Sigmoid colon (tissue), 7 donors: Measurements from ENCODE around the gene THAP10. TPM values are rescaled to one million over a fixed set of nuclear protein-coding genes. Genes with fewer than 3 reads are reported as not detected.

Experiments used
- DNase-seq: peaks from one replicate; pipeline ENCODE4 v3.0.0-alpha.2; 2019
- H3K27ac ChIP-seq, 4 donors: fragments of 200-600 bp; sonication (generic); one replicate each; pipeline ENCODE4 v1.5.1; 2016 to 2019; ENCODE audit warnings: mild to moderate bottlenecking in 1 of 4
- H3K27me3 ChIP-seq, 3 donors: fragments of 200-600 bp; sonication (generic); one replicate each; pipeline ENCODE4 v1.5.1; 2019; ENCODE audit warnings: mild to moderate bottlenecking in 1 of 3
- H3K36me3 ChIP-seq, 4 donors: fragments of 200-600 bp; sonication (generic); one replicate each; pipeline ENCODE4 v1.5.1; 2016 to 2019
- H3K4me1 ChIP-seq, 4 donors: fragments of 200-600 bp; sonication (generic); one replicate each; pipeline ENCODE4 v1.5.1; 2017 to 2019
- H3K4me3 ChIP-seq, 4 donors: fragments of 200-600 bp; sonication (generic); one replicate each; pipeline ENCODE4 v1.5.1; 2017 to 2019; ENCODE audit warnings: mild to moderate bottlenecking in 2 of 4, moderate library complexity in 1 of 4
- H3K9me3 ChIP-seq, 4 donors: fragments of 200-600 bp in 3 of 4; sonication (generic) in 3 of 4; one replicate each; pipeline versions ENCODE4 v1.5.1 to v1.6.1; 2013 to 2019
- CTCF ChIP-seq, 4 experiments: fragments of 450-650 bp in 3 of 4; fragments of 200-600 bp in 1 of 4; IDR thresholded peaks; one replicate each; pipeline ENCODE4 v1.5.1; 2016 to 2019; ENCODE audit warnings: antibody characterized with exemption in 4 of 4, mild to moderate bottlenecking in 3 of 4, moderate library complexity in 2 of 4
- EP300 ChIP-seq, 4 donors: sonication (generic); formaldehyde crosslinking; IDR thresholded peaks; one replicate each; pipeline ENCODE4 v1.6.1; 2017; ENCODE audit warnings: antibody characterized with exemption in 4 of 4
- POLR2A ChIP-seq, 2 donors: fragments of 450-650 bp; IDR thresholded peaks; one replicate each; pipeline ENCODE4 v1.6.1; 2016; ENCODE audit warnings: antibody characterized with exemption in 2 of 2, mild to moderate bottlenecking in 2 of 2, moderate library complexity in 2 of 2
- POLR2AphosphoS5 ChIP-seq, 4 donors: sonication (generic); formaldehyde crosslinking; IDR thresholded peaks; one replicate each; pipeline ENCODE4 v1.6.1; 2017; ENCODE audit warnings: antibody characterized with exemption in 4 of 4
- WGBS, 2 donors: extraction: QIAGEN DNeasy Blood & Tissue Kit; methylation state at CpG; one replicate each; pipeline ENCODE4 v1.1.7; 2013; 5-methylcytosine and 5-hydroxymethylcytosine counted together
- intact Hi-C: fragments of 100-400 bp; cut with DNase I; formaldehyde crosslinking; loops from one replicate; pipeline ENCODE4 v1.15.1; 2023
- polyA plus RNA-seq, 3 donors: library from polyadenylated mRNA; stranded (reverse); fragments of 200-250 nt; gene quantifications; one replicate each; pipeline ENCODE4 v1.2.3, GENCODE V29; 2013
- total RNA-seq, 4 donors: library from RNA; depleted of rRNA; stranded (reverse); fragments of >200 nt; gene quantifications; one replicate each; pipeline ENCODE4 v1.1.0, GENCODE V29; 2016
- donor health status: healthy with polysubstance abuse.
- donor health status: Bipolar disorder and iron deficiency.
- donor health status: healthy.

The THAP10 gene
- total and polyA plus RNA-seq, 7 donors: 1.1 to 3.6 (median 2.5) TPM

GRCh38 chr15:70853973-70854665, 38.1 kb downstream of the THAP10 start, which contains the start of gene LARP6:
TSS of gene LARP6 (minus strand) at chr15:70854157. CDS start at chr15:70854088, 69 bp downstream.
- 1% methylated on average over 78 of the region's 78 CpGs for WGBS, 2 donors
- Histone ChIP-seq H3K27me3 (no peaks in the 10 kb centered on the region), H3K4me3 (peak within 1 kb of the TSS; percentile 68 to 87 (median 80)), H3K4me1 (peaks cover 0 to 34% (median 23%) of the 10 kb centered on the region in 4 donors), H3K36me3 (peaks cover 0 to 8% (median 0%) of the 10 kb centered on the region in 4 donors), H3K27ac (peak within 1 kb of the TSS; percentile 79 to 90 (median 88)), H3K9me3 (no peaks in the 10 kb centered on the region)
- peak in 1 of 2 donors; percentile 28 for TF ChIP-seq POLR2A (IDR thresholded peaks at IDR 0.05)
- TF ChIP-seq EP300 (IDR thresholded peaks at IDR 0.05): no peak
- peak in 2 of 4 donors; percentile 58 to 70 for TF ChIP-seq POLR2AphosphoS5 (IDR thresholded peaks at IDR 0.05)
- TF ChIP-seq CTCF (IDR thresholded peaks at IDR 0.05): no peak
- peak; percentile 73 for DNase-seq
- intact Hi-C loops: loop anchor here (5.0 kb wide), 1 partner anchor 38 kb away; the partner anchor contains the start of genes LRRC49 and THAP10

GRCh38 chr15:70853318-70853972, 38.8 kb downstream of the THAP10 start:
- H3K27me3 ChIP-seq: no peaks in the 10 kb centered on the region
- H3K36me3 ChIP-seq: peaks cover 0 to 8% (median 0%) of the 10 kb centered on the region in 4 donors
- peaks cover 0 to 34% (median 23%) of the 10 kb centered on the region in 4 donors for H3K4me1 ChIP-seq
- H3K9me3 ChIP-seq: no peaks in the 10 kb centered on the region
- whole genome bisulfite sequencing, 2 donors: 11 to 16% methylated on average over 54 of the region's 54 CpGs
- intact Hi-C loops: loop anchor here (5.0 kb wide), 1 partner anchor 39 kb away; the partner anchor contains the start of genes LRRC49 and THAP10
- peak overlapping the region; percentile 79 to 90 (median 88) for H3K27ac ChIP-seq
- TF ChIP-seq POLR2AphosphoS5 (IDR thresholded peaks at IDR 0.05) (no peak), CTCF (IDR thresholded peaks at IDR 0.05) (no peak), EP300 (IDR thresholded peaks at IDR 0.05) (no peak), POLR2A (IDR thresholded peaks at IDR 0.05) (no peak)
- no peak for DNase-seq
- H3K4me3 ChIP-seq: peak overlapping the region; percentile 68 to 87 (median 80)

GRCh38 chr15:70852501-70853317, 39.5 kb downstream of the THAP10 start:
- intact Hi-C loops: loop anchor here (5.0 kb wide), 1 partner anchor 40 kb away; the partner anchor contains the start of genes LRRC49 and THAP10
- Histone ChIP-seq H3K4me1 (peaks cover 0 to 34% (median 23%) of the 10 kb centered on the region in 4 donors), H3K27ac (peak overlapping the region; percentile 79 to 90 (median 88)), H3K27me3 (no peaks in the 10 kb centered on the region), H3K4me3 (peak overlapping the region; percentile 68 to 87 (median 80)), H3K36me3 (peaks cover 0 to 8% (median 0%) of the 10 kb centered on the region in 4 donors), H3K9me3 (no peaks in the 10 kb centered on the region)
- TF ChIP-seq EP300 (IDR thresholded peaks at IDR 0.05) (no peak), POLR2A (IDR thresholded peaks at IDR 0.05) (no peak), CTCF (IDR thresholded peaks at IDR 0.05) (no peak), POLR2AphosphoS5 (IDR thresholded peaks at IDR 0.05) (no peak)
- 72 to 80% methylated on average over 11 of the region's 11 CpGs for WGBS, 2 donors
- DNase-seq: no peak

GRCh38 chr15:70851889-70852288, 40.3 kb downstream of the THAP10 start:
- Histone ChIP-seq H3K27ac (peak overlapping the region in 1 of 4 donors; percentile 89), H3K4me3 (no peak overlapping the region), H3K4me1 (peaks cover 0 to 28% (median 21%) of the 10 kb centered on the region in 4 donors)

More at GRCh38 chr15:70851889-70852288, 40.3 kb downstream of the THAP10 start:
- no peaks in the 10 kb centered on the region for H3K9me3 ChIP-seq
- TF ChIP-seq POLR2AphosphoS5 (IDR thresholded peaks at IDR 0.05) (no peak), POLR2A (IDR thresholded peaks at IDR 0.05) (no peak), EP300 (IDR thresholded peaks at IDR 0.05) (no peak), CTCF (IDR thresholded peaks at IDR 0.05) (no peak)
- H3K27me3 ChIP-seq: no peaks in the 10 kb centered on the region
- intact Hi-C loops: loop anchor here (5.0 kb wide), 1 partner anchor 40 kb away; the partner anchor contains the start of genes LRRC49 and THAP10
- WGBS, 2 donors: 95 to 98% methylated on average over 6 of the region's 6 CpGs
- no peak for DNase-seq
- H3K36me3 ChIP-seq: peaks cover 0 to 8% (median 0%) of the 10 kb centered on the region in 4 donors
